Measurements from ENCODE around the gene DUSP22.

The DUSP22 gene

GRCh38 chr6:337805-338368 lies 45.6 kb downstream of the DUSP22 start:
- DNase-seq (ENCODE audit: low read depth, low spot score): no peak

DNA sequence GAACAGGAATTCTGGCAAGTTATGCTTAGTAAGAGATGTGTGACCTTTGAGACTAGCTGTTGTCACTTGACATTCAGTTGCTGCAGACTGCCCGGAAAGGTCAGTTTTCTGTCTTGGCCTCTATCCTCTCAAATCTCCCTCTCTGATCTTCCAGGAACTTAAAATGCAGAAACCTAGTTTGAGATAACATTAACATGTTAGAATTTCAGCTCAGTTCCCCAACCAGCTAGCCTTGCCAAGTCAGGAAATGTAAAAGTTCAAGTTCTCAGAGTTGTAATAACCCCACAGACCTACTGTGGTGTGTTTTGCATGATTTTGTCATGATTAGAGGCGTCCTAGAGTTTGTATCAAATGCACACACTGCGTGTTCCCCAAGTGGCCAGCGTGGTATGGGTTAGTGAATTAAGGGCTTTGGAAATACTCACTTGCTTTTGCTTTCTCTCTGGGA lies 46.6 kb downstream of the DUSP22 start:
- DNase-seq (ENCODE audit: low read depth, low spot score): no peak

DNA sequence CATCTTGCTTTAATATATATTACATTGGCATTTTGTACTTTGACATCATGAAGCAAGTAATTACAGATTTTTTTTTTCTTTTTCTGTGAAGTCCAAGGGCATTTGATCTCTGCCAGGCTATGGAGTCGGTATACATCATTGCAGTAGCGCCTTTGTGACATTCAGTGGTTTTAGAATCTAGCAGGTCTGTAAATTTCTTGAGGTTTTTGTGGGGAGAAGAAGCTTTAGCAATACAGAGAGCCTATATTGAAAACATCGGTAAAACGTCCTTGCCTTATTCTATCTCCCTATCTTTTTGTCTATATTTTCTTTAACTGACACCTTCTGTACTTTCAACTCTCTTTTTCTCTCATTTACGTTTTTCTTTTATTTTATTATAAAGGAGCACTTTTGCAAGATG lies 47.2 kb downstream of the DUSP22 start:
- no peak for DNase-seq (ENCODE audit: low read depth, low spot score)

DNA sequence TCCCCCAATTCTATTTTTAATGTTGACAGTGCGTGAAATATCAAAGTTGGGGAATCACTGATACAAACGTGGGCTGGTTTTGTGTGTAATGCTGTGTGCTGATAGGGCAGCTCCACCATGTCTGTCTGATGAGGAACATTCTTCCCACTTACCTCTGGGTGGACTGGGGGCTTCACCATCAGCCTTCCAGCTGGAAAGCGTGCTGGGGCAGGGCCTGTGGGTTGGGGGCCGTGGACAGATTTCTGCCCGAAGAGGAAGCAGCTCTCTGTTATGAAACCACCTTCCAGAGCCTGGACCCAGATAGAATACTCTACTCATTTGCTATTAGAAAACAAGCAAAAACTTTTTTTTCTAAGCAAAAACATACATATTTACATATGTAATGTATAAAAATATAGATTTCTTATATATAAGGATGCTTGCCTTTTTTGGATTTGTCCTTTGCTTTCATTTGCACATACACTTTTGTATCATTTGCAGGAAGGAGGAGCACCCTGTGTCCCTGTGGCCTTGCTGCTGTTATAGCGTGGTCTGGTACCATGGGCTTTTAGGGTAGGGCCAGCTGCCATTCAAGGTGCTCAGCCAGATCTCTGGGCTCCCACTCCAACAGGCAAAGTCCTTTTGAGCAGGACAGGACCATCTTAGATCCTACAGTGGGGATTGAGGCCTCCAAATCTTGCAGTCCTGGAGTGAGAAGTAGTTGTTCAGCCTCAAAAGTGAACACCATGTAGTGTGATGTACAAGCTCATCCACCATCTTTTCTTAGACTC lies 48.1 kb downstream of the DUSP22 start:
- DNase-seq (ENCODE audit: low read depth, low spot score): no peak

- DNase-seq (ENCODE audit: low read depth, low spot score): no peak
Measured at GRCh38 chr6:340991-341827, 48.9 kb downstream of the DUSP22 start.

GRCh38 chr6:341914-342831 lies 49.9 kb downstream of the DUSP22 start:
- no peak for DNase-seq (ENCODE audit: low read depth, low spot score)

DNA sequence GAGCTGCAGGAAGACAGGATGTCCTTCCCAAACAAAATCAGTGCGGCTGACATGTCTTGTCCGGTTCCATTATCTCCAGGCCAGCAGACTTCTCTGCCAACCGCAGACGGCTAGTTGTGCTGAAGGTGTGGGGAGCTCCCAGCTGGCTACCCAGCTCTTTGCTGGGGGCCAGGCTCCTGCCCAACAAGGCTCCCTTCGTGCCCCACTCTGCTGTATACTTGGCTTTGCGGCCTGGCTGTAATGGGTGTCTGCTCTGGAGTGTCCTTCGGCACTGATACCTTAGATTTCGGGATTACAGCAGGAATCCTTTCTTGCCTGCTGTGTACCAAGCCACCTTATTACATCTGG lies 50.5 kb downstream of the DUSP22 start:
- no peak for DNase-seq (ENCODE audit: low read depth, low spot score)

DNA sequence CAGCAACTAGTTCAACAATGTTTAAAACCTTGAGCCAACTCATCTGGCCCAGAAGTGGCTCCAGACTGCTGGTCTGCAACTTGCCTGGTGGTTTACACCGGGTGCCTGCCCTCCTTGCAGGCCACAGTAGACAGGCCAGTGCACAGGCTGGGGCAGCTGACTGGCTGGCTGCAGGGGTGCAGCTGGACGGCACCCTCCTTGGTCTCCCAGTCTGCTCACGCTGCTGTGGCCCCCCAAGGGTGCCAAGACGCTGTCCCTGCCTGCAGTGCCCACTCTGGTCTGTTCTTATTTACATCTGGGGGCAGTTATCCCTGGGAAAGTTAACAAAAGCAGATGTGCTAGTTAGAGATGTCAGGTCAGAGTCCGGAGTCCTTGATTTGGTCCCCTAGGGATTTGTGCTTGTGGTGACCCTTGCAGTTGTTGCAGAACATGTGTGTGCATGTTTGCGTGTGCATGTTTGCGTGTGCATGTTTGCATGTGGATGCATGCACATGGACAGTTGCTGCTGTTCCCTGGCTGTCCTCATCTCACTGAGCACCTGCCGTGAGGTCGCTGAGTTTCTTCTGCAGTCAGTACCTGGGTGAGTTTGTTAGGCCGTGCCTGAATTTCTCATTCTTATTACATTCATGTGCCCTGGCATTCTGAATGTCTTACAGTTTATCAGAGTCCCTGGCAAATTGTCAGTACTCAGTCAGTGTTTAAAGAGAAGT lies 51.1 kb downstream of the DUSP22 start:
- DNase-seq (ENCODE audit: low read depth, low spot score): no peak

DNA sequence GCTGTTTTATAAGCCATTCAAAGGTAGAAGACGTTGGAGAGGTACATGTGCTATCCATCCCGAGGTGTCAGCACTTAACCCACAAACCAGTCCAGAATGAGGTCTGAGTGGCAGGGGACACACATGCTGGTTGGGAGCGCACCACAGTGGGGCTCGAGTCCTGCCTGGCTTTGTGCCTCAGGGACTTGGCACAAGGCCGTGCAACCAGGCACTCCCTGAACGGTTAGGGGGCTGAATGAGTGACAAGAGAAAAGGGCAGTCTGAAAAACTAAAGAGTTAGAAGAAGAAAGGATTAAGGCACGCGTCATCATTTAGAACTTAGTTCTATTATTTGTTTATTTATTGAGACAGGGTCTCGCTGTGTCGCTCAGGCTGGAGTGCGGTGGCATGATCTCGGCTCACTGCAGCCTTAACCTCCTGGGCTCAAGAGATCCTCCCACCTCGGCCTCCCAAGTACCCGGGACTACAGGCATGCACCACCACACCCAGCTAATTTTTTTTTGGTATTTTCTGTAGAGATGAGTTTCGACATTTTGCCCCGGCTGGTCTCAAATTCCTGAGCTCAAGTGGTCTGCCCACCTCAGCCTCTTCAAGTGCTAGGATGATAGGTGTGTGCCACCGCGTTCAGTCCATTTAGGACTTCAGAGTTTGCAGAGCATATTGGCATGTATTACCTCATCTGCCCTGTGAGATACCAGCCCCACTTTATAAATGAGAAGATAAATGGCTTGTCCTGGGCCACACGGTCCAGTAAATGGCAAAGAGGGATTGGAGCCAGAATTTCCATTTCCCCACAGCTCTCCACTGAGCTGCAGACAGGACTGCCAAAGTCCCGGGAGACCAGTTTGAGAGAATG lies 51.9 kb downstream of the DUSP22 start:
- no peak for DNase-seq (ENCODE audit: low read depth, low spot score)

GRCh38 chr6:344816-345340 lies 52.6 kb downstream of the DUSP22 start:
- DNase-seq (ENCODE audit: low read depth, low spot score): no peak

DNA sequence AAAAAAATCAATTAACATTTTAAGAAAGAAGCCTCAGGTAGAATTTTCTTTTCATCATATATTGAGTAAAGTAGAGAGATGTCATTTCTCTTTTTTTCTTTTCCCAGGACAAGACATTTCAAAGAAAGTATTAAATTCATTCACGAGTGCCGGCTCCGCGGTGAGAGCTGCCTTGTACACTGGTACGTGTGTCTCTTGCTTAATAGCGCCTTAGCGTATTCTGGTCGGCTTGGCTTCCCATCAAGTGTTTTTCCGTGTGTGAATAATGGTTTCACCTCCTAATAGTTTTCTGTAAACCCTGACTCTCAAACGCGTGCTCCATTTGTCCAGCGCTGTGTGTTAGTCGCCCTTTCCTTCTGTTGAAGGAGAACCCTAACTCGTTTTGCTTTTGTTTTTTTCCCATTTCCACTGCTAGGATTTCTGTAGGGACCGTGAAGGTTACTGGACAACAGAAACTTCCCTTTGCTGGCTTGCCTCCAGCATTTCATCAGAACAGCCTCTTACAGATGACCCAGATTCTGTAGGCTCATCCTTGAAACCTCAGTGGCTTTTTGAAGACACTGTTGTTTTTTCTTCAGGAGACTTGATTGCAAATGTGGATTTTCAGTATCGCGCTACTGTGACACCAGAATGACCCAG lies 53.6 kb downstream of the DUSP22 start:
- no peak for DNase-seq (ENCODE audit: low read depth, low spot score)

GRCh38 chr6:346386-347030 lies 54.2 kb downstream of the DUSP22 start:
- DNase-seq (ENCODE audit: low read depth, low spot score): no peak

GRCh38 chr6:347232-347631 lies 54.9 kb downstream of the DUSP22 start:
- DNase-seq (ENCODE audit: low read depth, low spot score): no peak

- no peak for DNase-seq (ENCODE audit: low read depth, low spot score)
Measured at GRCh38 chr6:347951-348859, 55.9 kb downstream of the DUSP22 start.

GRCh38 chr6:348860-349396 lies 56.6 kb downstream of the DUSP22 start:
- no peak for DNase-seq (ENCODE audit: low read depth, low spot score)

DNA sequence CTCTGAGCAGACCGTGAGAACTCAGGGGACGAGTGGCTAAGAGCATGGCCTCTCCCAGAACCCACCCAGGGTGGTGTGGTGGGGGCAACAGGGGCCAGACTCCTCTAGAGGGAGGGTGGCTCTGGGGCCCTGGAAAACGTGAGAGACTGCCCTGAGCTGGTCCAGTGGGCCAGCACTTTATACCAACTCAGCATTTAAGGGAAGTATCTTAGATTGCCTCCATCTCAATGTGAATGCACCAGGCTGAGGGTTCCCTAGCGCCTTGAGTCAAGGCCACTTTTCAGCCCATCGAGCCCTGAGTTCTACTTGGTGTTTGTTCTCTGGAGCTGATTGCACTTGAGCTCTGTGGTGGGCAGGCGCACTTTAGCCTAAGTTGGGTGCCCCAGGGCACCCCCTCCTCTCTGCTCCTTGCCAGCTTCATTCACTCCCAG lies 57.2 kb downstream of the DUSP22 start:
- no peak for DNase-seq (ENCODE audit: low read depth, low spot score)

DNA sequence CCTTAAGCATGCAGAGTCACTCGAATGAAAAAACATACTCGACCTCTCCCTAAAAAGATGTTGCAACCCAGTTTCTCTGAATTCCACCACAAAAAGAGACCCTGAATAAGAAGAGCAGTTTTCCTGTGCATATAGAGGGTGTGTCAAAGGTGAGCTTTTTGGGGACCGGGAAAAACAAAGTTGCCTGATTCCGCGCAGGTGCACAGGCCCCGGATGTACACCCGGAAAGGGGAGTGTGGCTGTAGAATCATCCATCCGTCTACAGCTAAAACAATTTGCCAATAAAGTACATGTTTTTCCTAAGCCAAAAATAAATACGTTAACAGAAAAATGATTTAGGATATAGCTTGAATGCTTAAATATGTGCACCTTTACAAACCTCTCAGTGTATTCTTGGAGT lies 58.1 kb downstream of the DUSP22 start:
- no peak for DNase-seq (ENCODE audit: low read depth, low spot score)

All from activated CD4-positive, CD25-positive, alpha-beta regulatory T cell treated with anti-CD3 and anti-CD28 coated beads, Interleukin-2, amount 50 U/mL, for 16 hours (primary cell).